NOMO-1 treated with dmso at 0.1 percent for 144 hours (cell line): ENCODE measurements around the gene TMTC1.

Source experiments
- DNase-seq: peaks from one replicate; lab custom pipeline; 2025; ENCODE audit not compliant: unreplicated experiment; lab: John Stamatoyannopoulos, UW

TMTC1 gene

GRCh38 chr12:29741342-29742241 is 42.1 kb downstream of the TMTC1 start:
- DNase-seq = no peak

- DNase-seq = no peak
Observed at GRCh38 chr12:29739279-29739991, 44.3 kb downstream of the TMTC1 start.

- no peak for DNase-seq
Observed at GRCh38 chr12:29738365-29738764, 45.4 kb downstream of the TMTC1 start.

- no peak for DNase-seq
Observed at GRCh38 chr12:29737644-29738043, 46.1 kb downstream of the TMTC1 start.

- no peak for DNase-seq
Observed at GRCh38 chr12:29735604-29736003, 48.1 kb downstream of the TMTC1 start.

- no peak for DNase-seq
Observed at GRCh38 chr12:29734734-29735133, 49.0 kb downstream of the TMTC1 start.

- no peak for DNase-seq
Observed at GRCh38 chr12:29734305-29734704, 49.4 kb downstream of the TMTC1 start.

GRCh38 chr12:29733501-29733900 is 50.2 kb downstream of the TMTC1 start:
- DNase-seq = no peak

- no peak for DNase-seq
Observed at GRCh38 chr12:29733060-29733459, 50.7 kb downstream of the TMTC1 start.

GRCh38 chr12:29732593-29732992 is 51.1 kb downstream of the TMTC1 start:
- DNase-seq = no peak

GRCh38 chr12:29732191-29732590 is 51.6 kb downstream of the TMTC1 start:
- DNase-seq = no peak

- DNase-seq = no peak
Observed at GRCh38 chr12:29731591-29731990, 52.2 kb downstream of the TMTC1 start.

- DNase-seq = no peak
Observed at GRCh38 chr12:29730481-29730880, 53.3 kb downstream of the TMTC1 start.

GRCh38 chr12:29728030-29728429 is 55.7 kb downstream of the TMTC1 start:
- no peak for DNase-seq

GRCh38 chr12:29726741-29727348 is 56.9 kb downstream of the TMTC1 start:
- no peak for DNase-seq

GRCh38 chr12:29726321-29726692 is 57.4 kb downstream of the TMTC1 start:
- no peak for DNase-seq

GRCh38 chr12:29725587-29726320 is 58.0 kb downstream of the TMTC1 start:
- DNase-seq = no peak

GRCh38 chr12:29722164-29722563 is 61.6 kb downstream of the TMTC1 start:
- no peak for DNase-seq

- no peak for DNase-seq
Observed at GRCh38 chr12:29719381-29719780, 64.4 kb downstream of the TMTC1 start.

GRCh38 chr12:29717540-29718100 is 66.1 kb downstream of the TMTC1 start:
- no peak for DNase-seq

- DNase-seq = no peak
Observed at GRCh38 chr12:29714966-29715365, 68.8 kb downstream of the TMTC1 start.
